Activated T-cell treated with anti-CD3 and anti-CD28 coated beads for 1 hour (primary cell): ENCODE data around the gene RNF208.
A peak's percentile ranks its signal among the peaks of the same experiment; 100 is the strongest.
"Not testable (repeated sequence)": the region's sequence is repeated elsewhere in the genome, so short reads cannot be mapped to it uniquely, and the experiment has no call there.

Experiments
- DNase-seq: peaks from one replicate; pipeline ENCODE4 v3.0.0-alpha.2; 2020; ENCODE audit warnings: low read depth

The RNF208 gene

DNA sequence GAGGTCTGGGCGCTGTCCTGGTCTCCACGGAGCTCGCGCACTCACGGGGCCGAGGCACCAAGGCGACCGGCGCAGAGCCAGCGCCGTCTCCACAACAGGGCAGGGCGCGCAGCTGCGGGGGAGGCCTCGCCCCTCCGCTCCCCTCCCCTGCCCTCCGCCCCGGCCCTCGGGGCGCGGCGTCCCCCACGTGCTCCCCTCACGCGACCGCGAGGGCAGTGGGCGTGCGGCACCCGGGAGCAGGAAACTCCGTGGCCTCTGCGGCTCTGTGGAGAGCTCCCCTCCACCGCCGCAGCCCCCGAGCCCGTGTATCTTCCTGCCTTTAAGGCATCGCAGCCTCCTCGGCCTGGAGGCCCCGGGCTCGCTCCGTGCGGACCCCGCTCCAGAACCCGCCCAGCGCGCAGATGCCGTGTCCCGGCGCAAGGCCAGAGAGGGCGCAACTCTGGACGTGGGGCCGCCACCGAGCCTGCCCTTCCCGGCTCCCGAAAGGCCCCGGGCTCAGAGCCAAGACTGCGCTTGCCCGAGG, 18.3 kb upstream of the RNF208 start:
- DNase-seq: peak; percentile 52

GRCh38 chr9:137239541-137240200, 17.6 kb upstream of the RNF208 start:
- not testable (repeated sequence) for DNase-seq

GRCh38 chr9:137237759-137238726, 16.0 kb upstream of the RNF208 start:
- DNase-seq: no peak

- no peak for DNase-seq
Observed at GRCh38 chr9:137236936-137237421, 14.9 kb upstream of the RNF208 start.

DNA sequence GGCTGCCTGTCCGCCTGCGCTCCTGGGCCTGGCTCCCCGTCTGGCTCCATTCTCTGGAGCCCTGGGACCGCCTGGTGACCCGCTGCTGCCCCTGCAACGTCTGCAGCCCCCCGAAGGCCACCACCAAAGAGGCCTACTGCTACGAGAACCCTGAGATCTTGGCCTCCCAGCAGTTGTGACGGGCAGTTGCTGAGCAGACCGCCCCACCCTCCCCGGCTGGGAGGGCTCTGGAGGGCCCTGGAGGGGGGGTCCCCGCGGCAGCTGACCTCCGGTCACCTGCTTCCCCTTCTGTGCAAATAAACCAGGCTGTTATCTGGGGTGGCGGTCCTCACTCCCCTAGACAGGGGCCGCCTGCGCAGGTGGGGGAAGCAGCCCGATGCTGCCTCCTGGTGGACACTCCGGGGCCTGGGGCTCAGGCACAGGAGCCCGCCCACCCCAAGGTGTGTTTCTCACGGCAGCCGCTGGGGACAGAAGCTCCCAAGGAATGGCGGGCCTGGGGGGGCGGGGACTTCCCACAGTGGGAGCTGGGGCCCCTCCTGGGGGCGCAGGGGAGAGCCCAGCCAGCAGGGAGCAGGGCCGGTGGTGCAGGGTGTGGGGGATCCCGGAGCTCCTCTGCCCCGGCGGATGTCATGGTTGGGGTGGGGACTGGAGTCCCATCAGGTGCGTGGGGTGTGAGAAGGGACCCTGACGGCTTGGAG, 14.3 kb upstream of the RNF208 start:
- peak; percentile 90 for DNase-seq

DNA sequence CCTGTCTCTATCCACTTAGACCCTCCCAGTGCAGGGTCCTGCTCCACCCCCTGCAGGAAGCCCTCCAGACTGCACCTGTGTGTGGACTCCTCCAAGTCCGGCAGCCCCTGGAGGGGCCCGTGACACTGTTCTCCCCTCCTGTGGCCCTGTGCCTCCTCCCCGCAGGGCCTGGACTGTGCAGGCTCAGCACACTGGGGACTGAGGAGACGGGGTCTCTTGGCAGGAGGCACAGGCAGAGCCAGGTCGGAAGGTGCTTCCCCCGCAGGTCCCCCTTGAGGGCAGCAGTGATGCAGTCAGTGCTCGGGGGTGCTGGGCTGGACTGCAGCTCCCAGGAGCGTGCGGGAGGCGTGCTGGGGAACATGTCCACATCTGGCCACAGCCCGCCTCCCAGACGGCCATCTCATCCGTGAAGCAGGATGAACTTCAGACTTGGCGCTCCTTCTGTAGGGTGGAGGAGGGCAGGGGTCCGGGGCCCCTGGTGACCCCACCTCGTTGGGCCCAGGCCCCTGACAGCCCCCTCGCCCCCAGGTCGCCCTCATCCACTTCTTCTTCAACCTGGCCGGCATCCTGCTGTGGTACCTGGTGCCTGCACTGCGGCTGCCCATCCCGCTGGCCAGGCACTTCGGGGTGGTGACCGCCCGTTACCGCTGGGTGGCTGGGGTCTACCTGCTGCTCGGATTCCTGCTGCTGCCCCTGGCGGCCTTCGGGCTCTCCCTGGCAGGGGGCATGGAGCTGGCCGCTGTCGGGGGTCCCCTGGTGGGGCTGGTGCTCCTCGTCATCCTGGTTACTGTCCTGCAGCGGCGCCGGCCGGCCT, 13.6 kb upstream of the RNF208 start:
- no peak for DNase-seq

- DNase-seq: no peak
Observed at GRCh38 chr9:137234758-137235423, 12.9 kb upstream of the RNF208 start.

GRCh38 chr9:137234055-137234697, 12.1 kb upstream of the RNF208 start:
- DNase-seq: no peak

DNA sequence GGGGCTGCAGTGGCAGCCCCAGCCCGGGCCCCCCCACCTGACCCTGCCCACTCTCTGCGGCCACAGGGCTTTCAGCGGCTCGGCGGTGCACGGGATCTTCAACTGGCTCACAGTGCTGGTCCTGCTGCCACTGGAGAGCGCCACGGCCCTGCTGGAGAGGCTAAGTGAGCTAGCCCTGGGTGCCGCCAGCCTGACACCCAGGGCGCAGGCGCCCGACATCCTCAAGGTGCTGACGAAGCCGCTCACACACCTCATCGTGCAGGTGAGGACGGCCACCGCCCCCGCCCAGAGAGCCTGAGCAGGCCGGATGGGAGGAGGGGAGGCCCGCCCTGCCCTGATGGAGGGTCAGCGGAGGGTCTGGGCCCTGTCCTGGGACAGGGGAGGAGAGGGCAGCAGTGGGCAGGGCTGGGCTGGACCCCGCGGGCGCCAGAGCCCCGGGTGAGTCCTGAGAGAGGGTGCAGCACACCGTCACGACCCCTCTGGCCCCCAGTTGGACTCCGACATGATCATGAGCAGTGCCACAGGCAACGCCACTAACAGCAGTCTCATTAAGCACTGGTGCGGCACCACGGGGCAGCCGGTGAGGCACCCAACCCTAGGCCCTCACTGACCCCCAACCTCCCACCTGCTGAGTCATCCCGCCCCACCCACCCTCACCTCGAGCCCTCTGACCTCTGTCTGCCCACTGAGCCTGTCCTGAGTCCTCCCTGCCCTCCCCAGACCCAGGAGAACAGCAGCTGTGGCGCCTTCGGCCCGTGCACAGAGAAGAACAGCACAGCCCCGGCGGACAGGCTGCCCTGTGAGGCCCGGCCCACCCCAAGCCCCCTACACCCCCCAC, 11.3 kb upstream of the RNF208 start:
- DNase-seq: no peak

GRCh38 chr9:137232510-137232909, 10.5 kb upstream of the RNF208 start:
- DNase-seq: no peak

GRCh38 chr9:137232101-137232500, 10.1 kb upstream of the RNF208 start:
- no peak for DNase-seq

- DNase-seq: no peak
Observed at GRCh38 chr9:137231372-137232039, 9.5 kb upstream of the RNF208 start.

DNA sequence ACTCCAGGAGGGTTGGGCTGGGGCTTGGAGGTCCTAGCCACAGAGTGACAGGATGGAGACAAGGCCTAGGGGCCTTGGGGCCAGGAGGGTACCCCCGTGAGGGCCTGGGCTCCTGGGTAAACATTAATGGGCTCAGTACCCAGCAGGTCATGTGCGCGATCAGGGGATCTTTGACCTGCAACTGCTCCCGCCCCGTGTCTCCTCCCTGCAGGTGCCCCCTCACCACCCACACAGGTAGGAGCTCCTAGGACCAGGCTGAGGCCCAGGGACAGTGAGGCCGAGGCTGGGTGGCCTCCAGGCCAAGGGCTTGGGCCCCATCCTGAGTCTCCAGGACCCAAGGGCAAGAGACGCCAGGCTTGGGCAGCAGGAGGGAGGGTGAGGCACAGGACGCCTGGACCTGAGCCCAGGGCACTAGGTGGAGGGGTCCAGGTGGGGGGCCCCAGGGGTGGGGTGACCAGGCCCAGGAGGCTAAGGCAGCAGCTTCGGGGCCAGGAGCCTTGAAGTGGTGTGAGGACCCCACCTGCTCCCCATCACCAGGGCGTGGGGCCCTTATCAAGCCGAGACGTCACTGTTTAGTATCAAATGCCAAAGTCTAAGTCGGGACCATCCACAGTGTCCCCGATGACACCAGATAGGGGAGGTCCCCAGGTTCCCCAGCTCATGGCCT, 8.8 kb upstream of the RNF208 start, which contains the start of gene SLC34A3:
SLC34A3 (plus strand) TSS at position 197 of the 667 bp plus-strand sequence. CDS start 802 bp downstream, outside the sequence.
- no peak for DNase-seq

DNA sequence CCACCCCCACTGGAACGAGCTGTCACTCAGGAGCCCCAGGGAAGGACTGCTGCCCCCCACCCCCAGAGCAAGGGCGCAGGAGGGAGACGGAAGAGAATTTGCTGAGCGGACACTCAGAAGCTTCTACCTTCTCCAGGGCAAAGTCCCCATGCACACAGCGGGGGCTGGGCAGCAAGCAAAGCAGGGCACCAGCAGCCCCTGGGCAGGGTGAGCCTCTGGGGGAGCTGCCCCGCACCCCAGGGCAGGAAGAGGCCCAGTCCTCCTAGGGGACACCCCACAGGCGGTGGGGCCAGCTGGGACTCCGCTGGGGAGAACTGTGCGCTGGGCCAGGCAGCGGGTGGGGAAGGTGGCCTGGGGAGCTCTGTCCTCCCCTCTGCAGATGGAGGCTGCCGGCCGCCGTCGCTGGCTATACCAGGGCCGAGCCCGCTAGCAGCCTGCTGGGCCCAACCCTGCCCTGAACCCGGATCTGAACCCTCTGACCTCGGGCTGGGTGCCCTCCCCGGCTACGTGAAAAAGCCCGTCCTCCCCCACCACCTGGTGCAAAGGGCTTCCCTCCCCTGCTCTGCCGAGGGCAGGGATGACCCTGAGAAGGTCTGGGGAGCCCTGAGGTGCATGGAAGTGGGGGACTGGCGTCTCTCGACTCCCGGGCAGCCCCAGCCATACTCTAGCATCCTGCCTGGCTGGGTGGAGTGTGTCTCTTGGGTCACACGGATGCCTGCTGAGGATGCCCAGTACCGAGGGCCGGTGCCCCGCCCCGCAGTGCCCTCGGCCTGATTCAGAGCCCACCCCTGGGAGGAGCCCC, 8.1 kb upstream of the RNF208 start:
- DNase-seq: no peak

GRCh38 chr9:137228968-137229896, 7.2 kb upstream of the RNF208 start:
- DNase-seq: no peak

GRCh38 chr9:137228506-137228967, 6.5 kb upstream of the RNF208 start:
- no peak for DNase-seq
